ENCODE data around the gene BEST3.

GRCh38 chr12:69627501-69627900 is 71.6 kb downstream of the BEST3 start:
- TF ChIP-seq CTCF (IDR thresholded peaks at IDR 0.05 in 2 of 3, conservative IDR thresholded peaks at IDR 0.05 in 1 of 3; ENCODE audit: borderline replicate concordance in 1 of 3, insufficient read depth in 1 of 3, low read depth in 2 of 3, low read length in 2 of 3) (no peak), EGR1 (IDR thresholded peaks at IDR 0.05; ENCODE audit: low read depth) (no peak), REST (IDR thresholded peaks at IDR 0.05; ENCODE audit: low read depth) (no peak), POLR2A (IDR thresholded peaks at IDR 0.05; ENCODE audit: borderline replicate concordance, extremely low read depth, insufficient read depth, insufficient read length) (no peak), POLR2AphosphoS5 (IDR thresholded peaks at IDR 0.05; ENCODE audit: low read depth, low read length) (no peak), YY1 (IDR thresholded peaks at IDR 0.05; ENCODE audit: extremely low read depth, insufficient replicate concordance, low read depth, low read length) (no peak), EZH2 (IDR thresholded peaks at IDR 0.05) (no peak), SP1 (IDR thresholded peaks at IDR 0.05; ENCODE audit: low read depth) (no peak), TCF7L2 (IDR thresholded peaks at IDR 0.05; ENCODE audit: borderline replicate concordance, extremely low read depth, insufficient read depth, insufficient read length) (no peak), ATF3 (IDR thresholded peaks at IDR 0.05) (no peak), ZFX (IDR thresholded peaks at IDR 0.05) (no peak), ELF1 (IDR thresholded peaks at IDR 0.05; ENCODE audit: borderline replicate concordance, low read depth) (no peak), ZBTB33 (IDR thresholded peaks at IDR 0.05; ENCODE audit: extremely low read depth, insufficient replicate concordance, low read length) (no peak)
